NCI-H82 treated with DMSO at 0.1 percent for 48 hours (cell line): ENCODE measurements around the gene KCTD2.

ENCODE experiments used
- DNase-seq: peaks from one replicate; lab custom pipeline; 2025; ENCODE audit not compliant: unreplicated experiment; lab: John Stamatoyannopoulos, UW

KCTD2 gene

GRCh38 chr17:75075597-75076336 lies 28.7 kb downstream of the KCTD2 start:
- DNase-seq, result no peak

DNA sequence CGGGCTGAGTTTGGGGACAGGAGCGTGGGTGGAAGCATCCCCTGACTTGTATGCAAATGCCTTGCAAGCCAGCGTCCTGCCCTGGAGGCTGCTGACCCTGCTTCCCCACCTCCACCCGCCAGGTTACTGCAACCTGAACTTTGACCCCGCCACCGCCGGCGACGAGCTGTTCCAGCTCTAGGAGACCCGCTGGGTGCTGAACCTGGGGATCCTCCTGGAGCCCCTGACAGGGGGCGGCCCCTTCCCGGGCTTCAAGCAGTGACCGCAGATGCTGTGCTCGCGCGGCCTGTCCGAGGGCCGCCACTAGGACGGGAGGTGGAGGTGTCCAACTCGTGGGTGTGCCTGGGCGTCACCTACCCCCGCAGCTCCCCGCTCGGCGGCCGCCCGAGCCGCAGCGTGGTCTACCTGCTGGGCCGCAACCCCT lies 30.1 kb downstream of the KCTD2 start:
- no peak for DNase-seq

- DNase-seq, result no peak
These were observed 30.7 kb downstream of the KCTD2 start for GRCh38 chr17:75077496-75078283.

DNA sequence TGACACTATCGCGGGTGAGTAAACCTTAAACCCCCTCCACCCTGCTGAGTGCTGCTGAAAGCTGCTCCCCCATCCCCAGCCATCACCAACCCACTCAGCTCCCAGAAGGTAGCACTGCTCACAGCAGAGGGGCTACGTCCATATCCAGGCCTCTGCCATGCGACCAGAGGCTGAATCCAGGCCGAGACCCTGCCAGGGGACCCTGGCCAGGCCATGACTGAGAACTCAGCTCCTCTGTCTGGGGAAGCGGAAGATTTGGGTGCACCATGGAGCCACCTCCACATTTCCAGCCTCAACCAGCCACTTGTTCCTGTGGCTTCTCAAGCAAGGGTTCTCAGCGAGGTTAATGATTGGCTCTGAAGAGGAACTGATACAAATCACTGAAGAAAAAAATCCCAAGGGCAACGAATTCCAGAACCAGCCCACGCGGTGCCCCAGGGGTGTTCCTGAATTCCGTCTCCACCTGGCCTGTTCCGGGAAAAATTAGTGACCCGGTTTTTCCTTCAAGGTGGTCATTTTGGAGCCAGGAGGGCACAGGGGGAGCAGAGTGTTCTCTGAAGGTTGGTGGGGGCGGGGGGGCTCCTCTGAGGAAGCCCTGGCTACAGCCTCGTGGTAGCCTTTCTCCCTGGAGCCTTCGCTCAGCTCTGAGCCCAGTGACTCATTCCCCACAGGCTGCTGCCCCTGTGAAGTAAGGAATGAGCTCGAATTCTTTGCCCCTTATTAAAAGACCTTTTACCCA lies 31.4 kb downstream of the KCTD2 start:
- DNase-seq, result no peak

DNA sequence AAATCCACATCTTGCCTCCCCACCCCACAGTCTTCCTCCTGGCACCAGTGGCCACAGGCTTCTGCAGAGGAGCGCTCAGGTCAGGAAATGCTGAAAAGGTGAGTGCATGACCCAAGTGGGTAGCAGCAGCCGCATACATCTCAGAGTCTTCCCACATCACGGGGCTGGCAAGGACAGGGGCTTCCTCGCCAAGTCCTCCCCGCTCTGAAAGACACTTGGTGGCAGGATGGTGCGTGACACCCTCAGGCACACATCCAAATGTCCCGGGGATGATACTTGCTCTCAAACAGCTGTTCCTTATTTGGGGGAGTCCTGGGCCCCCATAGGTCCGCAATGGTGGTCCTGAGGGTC lies 32.0 kb downstream of the KCTD2 start:
- DNase-seq, result no peak

- DNase-seq, result peak; percentile 23
These were observed 34.9 kb downstream of the KCTD2 start for GRCh38 chr17:75081611-75082540.

DNA sequence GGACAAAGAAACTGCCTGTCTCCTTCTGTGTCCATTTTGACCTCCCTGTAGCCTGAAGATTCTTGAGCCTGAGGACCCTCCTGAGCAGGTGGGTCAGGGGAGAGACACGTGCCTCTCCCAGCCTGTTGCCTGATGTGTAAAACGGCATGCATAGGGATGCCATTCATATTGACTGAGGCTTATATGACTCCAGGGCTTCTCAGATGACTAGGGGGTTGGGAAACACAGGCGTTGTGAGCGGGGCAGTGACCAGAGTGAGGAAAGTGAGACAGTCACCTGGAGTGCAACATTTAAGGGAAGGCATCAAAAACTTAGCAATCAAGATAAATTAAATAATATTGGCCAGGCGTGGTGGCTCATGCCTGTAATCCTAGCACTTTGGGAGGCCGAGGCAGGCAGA lies 35.7 kb downstream of the KCTD2 start:
- DNase-seq, result no peak

GRCh38 chr17:75084039-75084660 lies 37.1 kb downstream of the KCTD2 start:
- DNase-seq, result no peak

GRCh38 chr17:75086496-75087181 lies 39.6 kb downstream of the KCTD2 start:
- no peak for DNase-seq

- no peak for DNase-seq
These were observed 40.1 kb downstream of the KCTD2 start for GRCh38 chr17:75087182-75087557.

DNA sequence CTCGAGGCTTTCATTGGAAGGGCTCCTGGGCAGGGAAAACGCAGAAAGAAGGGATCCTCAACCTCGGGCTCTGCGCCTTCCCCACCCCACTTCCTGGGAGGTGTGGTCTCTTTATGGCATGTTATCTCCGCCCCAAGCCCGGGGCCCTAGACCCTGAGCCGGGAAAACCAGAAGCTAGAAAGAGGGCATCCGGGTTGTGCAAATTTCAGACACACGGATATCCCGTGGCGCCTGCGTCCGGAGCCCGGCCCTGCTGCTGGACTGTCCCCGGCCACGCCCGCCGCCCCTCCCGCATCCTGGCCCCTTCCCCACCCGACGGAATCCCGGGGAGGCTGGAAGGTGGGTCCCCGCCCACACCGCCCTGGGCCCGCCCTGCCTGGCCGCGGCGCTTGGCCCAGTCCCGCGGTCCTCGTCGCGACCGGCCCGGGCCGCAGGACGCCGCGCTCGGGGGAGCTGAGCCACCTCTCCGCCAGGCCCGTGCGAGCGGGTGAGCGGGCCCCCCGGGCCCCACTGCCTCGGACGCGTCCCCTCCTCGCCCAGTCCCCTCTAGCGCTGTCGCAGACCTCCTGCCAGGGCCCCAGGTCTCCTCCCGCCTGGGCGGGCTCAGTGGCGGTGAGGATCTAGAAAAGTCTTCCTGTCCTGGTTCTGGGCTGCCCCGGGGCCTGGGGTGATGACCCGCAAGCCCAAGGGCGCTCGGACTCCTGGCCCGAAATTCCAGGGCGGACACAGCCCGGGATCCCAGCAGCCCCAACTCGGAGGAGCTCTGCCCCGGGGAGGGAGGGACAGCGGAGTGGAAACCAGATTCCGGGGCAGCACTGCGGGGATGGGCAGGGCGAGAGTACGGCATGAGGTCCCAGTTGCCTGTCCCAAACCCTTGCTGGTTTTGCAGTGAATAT lies 40.8 kb downstream of the KCTD2 start, which contains the start of gene SLC16A5:
Gene SLC16A5, plus strand, starts transcription at position 397 of the 896 bp plus-strand sequence. CDS start 5,683 bp downstream, outside the sequence.
- DNase-seq, result no peak

GRCh38 chr17:75088465-75089417 lies 41.7 kb downstream of the KCTD2 start:
- DNase-seq, result no peak

DNA sequence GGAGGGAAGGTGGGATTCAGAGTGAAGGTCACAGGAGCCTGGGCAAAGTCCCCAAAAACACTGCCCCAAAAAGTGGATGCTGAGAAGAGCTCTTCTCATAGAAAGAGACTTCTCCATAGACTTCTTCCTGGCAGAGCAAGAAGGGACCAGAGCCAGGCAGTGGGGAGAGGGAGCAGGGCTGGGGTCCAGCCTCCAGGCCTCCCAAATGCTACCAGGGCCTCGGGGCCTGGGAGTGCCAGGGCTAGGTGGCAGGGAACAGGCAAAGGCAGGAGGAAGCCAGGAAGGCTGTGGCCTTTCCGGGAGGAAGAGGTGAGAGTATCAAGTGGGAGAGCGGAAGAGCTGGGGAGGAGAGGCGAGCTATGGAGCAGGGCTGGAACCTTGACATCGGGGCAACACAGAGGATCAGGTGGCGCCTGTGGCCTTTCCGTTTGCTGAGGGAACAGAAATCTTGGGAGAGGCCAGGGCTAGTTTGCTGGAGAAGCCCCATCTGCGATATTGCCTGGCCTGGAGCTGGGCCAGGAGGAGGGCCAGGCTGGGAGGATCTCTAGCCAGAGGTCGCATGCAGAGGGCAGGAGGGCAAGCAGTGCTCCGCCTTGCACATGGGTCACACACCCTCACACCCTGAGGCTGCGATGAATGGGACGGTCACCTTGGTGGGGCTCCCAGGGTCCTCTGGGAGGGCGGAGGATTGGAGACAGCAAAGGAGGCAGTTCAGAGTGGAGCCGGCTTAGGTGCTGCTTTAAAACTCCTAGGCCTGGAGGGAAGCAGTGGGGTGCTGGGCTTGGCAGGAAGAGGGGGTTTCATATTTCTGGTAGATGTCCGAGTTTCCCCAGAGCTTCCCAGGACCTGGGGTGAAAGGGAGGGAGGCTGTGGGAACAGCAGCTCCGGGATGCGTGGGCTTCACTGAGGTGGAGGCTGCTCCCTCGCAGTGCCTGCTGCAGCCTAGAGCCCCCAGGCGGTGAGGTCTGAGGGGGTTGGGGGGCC lies 44.1 kb downstream of the KCTD2 start:
- no peak for DNase-seq

DNA sequence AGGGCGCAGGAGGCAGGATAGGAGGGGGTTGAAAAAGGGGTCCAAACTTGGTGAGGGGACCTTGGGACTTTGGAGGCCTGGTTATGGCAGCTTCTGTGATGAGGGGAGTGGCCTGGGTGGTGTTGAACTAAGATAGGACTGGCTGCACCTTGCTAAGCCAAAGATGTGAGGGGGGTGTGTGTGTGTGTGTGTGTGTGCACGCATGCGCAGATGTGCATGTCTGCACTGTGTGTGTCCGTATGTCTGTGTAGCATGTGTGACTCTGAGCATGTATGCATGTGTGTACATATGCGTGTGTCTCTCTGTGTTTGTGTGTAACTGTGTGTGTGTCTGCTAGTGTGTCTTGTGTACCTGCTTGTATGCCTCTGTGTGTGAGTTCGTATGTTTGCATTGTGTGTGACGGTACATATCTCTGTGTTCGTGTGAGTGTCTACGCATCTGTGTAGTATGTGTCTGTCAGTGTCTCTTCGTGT lies 44.9 kb downstream of the KCTD2 start:
- no peak for DNase-seq

DNA sequence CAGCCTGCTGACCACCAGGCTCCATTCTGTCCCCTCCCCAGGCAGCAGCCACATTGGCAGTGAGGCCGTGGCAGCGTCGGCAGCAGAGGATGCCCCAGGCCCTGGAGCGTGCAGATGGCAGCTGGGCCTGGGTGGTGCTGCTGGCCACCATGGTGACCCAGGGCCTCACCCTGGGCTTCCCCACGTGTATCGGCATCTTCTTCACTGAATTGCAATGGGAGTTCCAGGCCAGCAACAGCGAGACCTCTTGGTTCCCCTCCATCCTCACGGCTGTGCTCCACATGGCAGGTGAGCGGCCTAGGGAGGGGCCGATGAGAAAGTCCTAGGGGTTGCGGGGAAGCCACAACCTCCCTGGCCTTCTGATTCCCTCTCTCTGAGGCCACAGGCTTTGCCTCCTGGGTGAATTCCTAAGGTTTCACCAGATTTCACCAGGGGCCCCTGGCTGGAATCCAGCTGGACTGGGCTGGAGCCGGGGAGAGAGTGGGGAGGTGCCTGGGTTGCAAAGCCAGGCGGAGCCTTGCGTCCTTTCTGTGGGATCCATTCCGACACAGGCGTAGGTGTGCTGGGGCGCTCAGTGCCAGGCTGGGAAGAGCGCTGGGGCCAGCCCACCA lies 46.6 kb downstream of the KCTD2 start:
- DNase-seq, result no peak
